T-helper 2 cell treated with Interferon-gamma antibody and Interleukin-4, amounts not matched to agents 100 ng/mL and 5 ng/mL, for 36 hours (primary cell): ENCODE results near the gene C1QC. TPM values are rescaled to one million over a fixed set of nuclear protein-coding genes. Genes with fewer than 3 reads are reported as not detected.

Experiments
- intact Hi-C: fragments of 100-400 bp; cut with micrococcal nuclease; formaldehyde crosslinking; loops from one replicate; pipeline ENCODE4 v1.15.1; 2023
- total RNA-seq: library from RNA; stranded (reverse); gene quantifications from 2 replicates; pipeline ENCODE4 v1.2.3, GENCODE V29; 2022

C1QC gene
- total RNA-seq, 1 donor from 2014 or later: not detected

DNA sequence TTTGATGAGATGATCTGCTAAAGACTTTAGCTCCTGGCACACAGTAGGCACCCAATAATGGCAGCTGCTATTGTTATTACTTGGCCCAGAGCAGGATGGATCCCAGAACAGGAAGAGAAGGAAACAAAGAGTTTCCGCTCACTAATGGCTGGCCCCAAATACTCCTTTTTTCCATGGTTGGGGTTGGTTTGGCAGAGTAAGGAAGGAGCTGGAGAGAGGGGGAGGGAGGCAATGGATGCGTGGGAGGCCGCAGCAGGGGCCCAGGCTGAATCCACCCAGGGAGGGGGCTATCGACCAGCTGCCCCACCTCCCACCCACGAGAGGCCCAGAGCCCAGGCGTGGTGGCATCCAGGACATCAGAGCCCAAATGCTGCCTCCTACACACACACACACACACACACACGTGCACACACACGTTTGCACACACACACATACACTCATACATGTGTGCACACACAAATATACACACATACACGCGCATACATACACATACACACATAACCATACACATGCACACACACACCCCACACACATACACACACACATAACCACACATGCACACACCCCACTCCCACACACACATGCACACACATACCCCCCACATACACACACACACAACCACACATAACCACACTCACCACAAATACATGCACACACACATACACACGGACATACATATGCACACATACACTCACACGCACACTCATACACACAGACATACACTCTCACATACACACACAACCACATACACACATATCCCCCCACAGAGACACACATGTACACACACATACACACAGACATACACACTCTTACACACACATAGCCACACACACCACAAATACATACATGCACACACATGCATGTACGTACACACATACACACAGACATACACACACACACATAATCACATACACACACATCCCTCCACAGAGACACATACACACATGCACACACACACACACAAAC lies 34.8 kb downstream of the C1QC start:
- intact Hi-C loops: no loop called here

DNA sequence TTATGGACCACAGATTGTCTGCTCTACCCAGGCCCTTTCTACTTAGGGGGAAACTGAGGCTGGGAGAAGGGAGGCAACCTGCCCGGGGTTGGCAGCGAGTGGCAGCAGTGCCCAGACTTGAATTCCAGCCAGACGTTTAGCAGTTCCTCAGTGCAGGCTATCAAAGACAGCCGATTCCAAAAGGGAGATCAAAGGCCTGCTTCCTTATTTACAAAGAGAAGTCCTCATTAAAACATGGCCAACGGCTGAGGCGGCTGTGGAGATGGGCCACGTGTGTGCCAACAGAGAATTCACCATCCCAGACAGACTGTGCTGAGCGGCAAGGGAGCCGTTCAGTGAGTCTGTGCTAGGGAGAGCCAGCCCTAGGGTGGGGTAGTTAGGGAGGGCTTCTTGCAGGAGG lies 37.3 kb downstream of the C1QC start:
- intact Hi-C loops: no loop called here

DNA sequence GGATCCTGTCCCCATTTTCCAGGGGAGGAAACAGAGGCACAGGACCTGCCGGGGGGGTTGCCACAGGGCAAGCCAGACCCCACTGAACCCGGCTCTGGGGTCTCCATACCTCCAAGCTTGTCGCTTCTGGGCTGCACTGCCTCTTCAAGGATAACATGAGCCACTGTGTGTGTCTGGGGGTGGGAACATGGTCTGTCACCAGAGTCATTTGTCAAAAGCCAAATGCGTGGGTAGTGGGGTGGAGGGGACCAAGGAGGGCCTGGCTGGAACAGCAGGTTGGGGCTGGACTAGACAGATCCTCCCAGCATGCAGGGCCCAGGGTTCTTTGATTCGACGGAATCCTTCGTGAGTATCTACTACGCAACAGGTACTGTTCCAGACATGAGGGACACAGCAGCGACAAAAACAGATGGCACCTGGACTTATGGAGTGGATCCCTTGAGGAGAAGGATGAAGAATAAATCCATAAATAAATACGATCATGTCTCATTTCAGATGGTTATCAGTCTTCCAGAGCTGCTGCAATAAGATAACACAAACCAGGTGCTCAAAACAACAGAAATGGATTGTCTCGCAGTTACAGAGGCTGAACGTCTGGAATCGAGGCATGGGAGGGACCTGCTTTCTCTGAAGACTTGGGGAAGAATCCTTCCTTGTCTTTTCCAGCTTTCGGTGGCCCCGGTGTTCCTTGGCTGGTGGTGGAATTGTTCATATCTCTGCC lies 38.3 kb downstream of the C1QC start:
- intact Hi-C loops: no loop called here

DNA sequence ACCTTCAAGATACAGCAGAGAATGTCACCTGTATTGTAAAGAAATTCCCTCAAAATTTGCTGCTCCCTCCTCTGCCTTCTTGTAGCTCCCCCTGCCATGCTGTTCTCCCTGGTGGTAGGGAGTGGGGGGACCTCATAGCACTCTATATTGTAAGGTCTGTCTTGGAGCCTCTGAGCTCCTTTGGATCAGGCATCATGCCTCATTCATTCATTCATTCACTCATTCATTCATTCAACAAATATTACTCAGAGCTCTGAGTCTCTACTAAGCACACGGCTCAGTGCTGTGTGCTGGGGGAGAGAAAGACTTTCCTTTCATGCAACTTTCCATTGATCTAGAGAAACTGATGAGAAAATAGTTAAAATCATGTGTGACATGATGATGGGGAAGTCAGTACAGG lies 40.1 kb downstream of the C1QC start:
- intact Hi-C loops: no loop called here

DNA sequence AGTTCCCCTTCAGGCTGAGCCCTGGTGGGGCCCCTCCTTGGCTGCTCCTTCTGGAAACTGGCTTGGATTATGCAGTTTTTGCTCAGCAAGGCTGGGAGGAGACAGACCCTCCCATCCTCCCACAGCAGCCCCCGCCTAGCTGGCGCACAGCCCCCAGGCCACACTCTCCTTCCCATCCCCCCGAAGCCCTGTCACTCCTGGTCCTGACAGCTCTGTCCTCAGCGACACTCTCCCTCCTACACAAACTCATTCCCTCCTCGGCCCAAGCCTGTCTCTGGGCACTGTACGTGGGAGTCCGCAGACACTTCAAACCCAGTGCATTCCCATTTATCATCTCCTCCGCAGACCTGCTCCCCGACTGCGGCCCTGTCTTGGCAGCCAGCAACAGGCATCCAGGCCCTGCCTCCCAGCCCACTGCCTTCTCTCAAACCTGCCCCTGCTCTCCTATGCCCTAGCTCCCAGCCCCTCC lies 42.2 kb downstream of the C1QC start:
- intact Hi-C loops: no loop called here

DNA sequence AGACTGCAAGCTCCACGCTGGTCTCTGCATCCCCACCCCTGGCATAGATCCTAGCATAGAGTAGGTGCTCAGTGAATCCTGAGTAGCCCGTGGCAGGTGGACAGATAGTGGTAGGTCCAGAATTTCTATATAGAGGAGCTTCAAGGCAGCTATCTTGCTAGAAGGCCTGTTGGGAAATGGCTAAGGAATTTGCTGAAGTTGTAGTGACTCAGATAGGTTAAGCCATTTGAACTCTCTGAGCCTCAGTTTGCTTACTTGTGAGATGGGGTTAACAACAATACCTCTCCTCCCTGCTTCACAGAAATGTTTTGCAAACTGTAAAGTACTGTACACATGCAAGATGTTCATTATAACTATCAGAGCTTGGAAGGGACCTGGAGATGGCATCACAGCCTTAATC lies 43.8 kb downstream of the C1QC start:
- intact Hi-C loops: no loop called here

DNA sequence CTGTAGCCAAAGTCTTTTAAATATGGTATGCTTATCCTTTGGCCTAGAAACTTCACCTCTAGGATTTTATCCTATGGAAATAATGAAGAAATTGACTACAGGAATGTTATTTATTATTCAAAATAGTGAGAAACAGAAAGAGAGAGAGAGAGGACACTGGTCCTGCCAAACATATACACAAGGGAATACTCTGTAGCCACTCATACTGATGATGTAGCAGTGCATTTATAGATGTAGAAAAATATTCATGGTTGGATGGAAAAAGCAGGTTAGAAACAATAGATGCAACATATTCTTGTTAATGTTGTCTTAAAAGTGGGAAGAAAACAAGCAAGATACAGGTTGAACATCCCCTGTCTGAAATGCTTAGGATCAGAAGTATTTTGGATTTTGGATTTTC lies 45.0 kb downstream of the C1QC start:
- intact Hi-C loops: no loop called here

DNA sequence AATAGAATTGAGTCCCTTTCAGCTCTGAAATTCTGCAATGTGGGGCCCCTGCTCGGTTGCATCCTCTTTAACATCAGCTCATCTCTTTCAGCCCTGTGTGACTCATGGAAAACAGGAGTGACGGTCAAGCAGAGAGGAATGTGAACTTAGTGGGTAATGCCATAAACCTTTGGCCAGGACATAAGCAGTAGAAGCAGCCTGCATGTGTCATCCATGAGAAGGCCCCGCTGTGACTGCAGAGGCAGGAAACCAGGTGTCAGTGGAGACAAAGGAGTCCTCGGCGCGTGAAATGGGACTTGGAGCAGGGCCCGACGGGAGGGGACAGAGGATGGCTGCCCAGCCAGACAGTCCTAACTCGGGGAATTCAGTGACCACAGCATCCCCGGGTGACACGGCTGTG lies 46.1 kb downstream of the C1QC start:
- intact Hi-C loops: no loop called here

DNA sequence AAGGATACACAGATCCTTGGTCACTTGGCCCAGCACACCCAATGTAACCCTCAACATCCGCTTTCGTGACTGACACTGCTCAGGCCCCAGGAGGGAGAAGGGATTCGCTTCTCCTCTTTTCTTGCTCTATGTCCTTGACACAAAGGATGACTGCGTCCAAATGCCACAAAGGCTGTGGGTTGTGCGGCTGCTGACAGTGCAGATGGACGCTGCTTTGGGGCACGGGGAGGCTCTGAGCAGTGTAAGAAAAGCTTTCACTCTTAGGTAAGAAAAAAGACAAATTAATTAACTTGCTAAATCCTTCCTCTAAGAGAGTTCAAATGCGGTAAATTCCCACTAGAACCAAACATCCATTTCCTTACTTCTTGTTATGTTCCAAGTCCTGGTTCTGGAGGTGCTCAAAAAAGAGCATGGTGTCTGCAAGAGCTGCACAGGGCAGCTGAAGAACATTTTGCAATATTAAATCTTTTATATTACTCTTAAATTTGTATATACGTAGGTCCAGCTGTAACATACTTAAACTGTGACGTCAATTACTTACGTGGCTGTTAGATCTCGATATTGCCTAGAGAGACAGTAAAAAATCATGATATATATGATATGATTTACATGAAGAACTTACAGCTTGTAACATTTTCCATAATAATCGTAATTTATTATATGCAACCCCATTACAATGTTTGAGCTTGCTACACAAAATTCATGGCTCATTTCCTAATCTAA lies 47.8 kb downstream of the C1QC start:
- intact Hi-C loops: no loop called here

DNA sequence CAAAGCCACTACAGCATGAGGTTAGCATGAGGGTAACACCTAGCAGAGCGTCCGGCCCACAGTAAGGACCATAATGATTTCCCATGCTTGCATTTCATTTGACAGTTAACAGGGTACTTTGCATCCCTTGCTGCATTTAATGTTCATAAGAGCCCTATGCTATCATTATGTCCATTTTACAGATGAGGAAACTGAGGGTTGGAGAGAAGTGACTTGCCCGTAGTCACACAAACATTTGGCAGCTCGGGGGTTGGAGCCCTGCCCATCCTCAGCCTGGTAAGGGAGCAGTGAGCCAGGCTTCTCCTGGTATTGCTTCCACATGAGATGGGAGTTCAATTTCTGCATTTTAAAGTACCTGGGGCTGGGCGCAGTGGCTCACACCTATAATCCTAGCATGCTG lies 50.7 kb downstream of the C1QC start:
- intact Hi-C loops: no loop called here

DNA sequence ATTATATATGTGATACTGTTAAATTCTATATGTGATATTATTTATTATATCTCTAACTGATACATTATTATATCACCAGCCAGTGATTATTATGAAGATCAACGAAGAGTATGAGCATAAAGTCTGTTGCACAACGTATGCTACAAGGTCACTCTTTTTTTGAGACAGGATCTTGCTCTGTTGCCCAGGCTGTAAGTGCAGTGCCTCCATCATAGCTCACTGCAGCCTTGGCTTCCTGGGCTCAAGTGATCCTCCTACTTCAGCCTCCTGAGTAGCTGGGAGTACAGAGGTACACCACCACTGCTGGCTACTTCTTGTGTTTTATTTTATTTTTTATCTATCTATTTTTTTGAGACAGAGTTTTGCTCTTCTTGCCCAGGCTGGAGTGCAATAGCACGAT lies 53.2 kb downstream of the C1QC start:
- intact Hi-C loops: no loop called here

Other genes starting within 250 kb of the C1QC start
- 18.3 and 18.9 TPM in 2 replicates for gene ZBTB40, start 191.8 kb upstream of the C1QC start, total RNA-seq
- gene EPHA8, start 80.1 kb upstream of the C1QC start, total RNA-seq: not detected in 2 replicates
- gene C1QA, start 7.0 kb upstream of the C1QC start, total RNA-seq: not detected in 2 replicates
- not detected in 2 replicates for gene C1QB, start 9.6 kb downstream of the C1QC start, total RNA-seq
- gene EPHB2, start 67.2 kb downstream of the C1QC start, total RNA-seq: not detected in 2 replicates